Liver (tissue), 9 donors: ENCODE results near the gene AUH. TPM values are rescaled to one million over a fixed set of nuclear protein-coding genes. Genes with fewer than 3 reads are reported as not detected.

Source experiments
- DNase-seq: peaks from one replicate; pipeline ENCODE4 v3.0.0-alpha.2; 2017; ENCODE audit warnings: low spot score
- H3K27ac ChIP-seq, 2 donors: one replicate each; pipeline ENCODE4 v1.7.0; 2013; ENCODE audit warnings: inconsistent platforms in 2 of 2, low read length in 2 of 2, control low read depth in 1 of 2, low read depth in 1 of 2, mild to moderate bottlenecking in 1 of 2
- H3K27me3 ChIP-seq, 4 donors: one replicate each; pipeline versions ENCODE4 v1.6.1 to v1.7.0; 2013; ENCODE audit warnings: low read length in 3 of 4, inconsistent platforms in 1 of 4, mild to moderate bottlenecking in 1 of 4, moderate library complexity in 1 of 4; ENCODE audit not compliant: control insufficient read depth in 4 of 4, insufficient read depth in 4 of 4
- H3K36me3 ChIP-seq, 4 donors: one replicate each; pipeline versions ENCODE4 v1.6.1 to v1.7.0; 2013; ENCODE audit warnings: low read length in 3 of 4, mild to moderate bottlenecking in 3 of 4, low read depth in 1 of 4, moderate library complexity in 1 of 4; ENCODE audit not compliant: control insufficient read depth in 4 of 4, insufficient read depth in 3 of 4
- H3K4me1 ChIP-seq, 4 donors: one replicate each; pipeline versions ENCODE4 v1.6.1 to v1.7.0; 2013; ENCODE audit warnings: low read length in 3 of 4, mild to moderate bottlenecking in 3 of 4, moderate library complexity in 1 of 4; ENCODE audit not compliant: control insufficient read depth in 4 of 4, insufficient read depth in 4 of 4
- H3K4me3 ChIP-seq, 3 donors: one replicate each; pipeline versions ENCODE4 v1.6.1 to v1.7.0; 2013; ENCODE audit warnings: low read length in 3 of 3, control low read depth in 1 of 3, low read depth in 1 of 3, mild to moderate bottlenecking in 1 of 3
- H3K9ac ChIP-seq, 2 donors: one replicate each; pipeline ENCODE4 v1.7.0; 2013; ENCODE audit warnings: low read length in 2 of 2, mild to moderate bottlenecking in 2 of 2, moderate library complexity in 2 of 2, control low read depth in 1 of 2, low read depth in 1 of 2
- H3K9me3 ChIP-seq, 4 donors: one replicate each; pipeline versions ENCODE4 v1.6.1 to v1.7.0; 2013; ENCODE audit warnings: low read length in 3 of 4; ENCODE audit not compliant: control insufficient read depth in 4 of 4
- EGR1 ChIP-seq, 2 donors: IDR thresholded peaks; 2 replicates each; pipeline ENCODE4 v1.6.1; 2016 to 2018; ENCODE audit warnings: antibody characterized with exemption in 2 of 2, low read depth in 2 of 2
- FOXA1 ChIP-seq: IDR thresholded peaks from 2 replicates; pipeline ENCODE4 v1.6.1; 2016; ENCODE audit warnings: antibody characterized with exemption
- FOXA2 ChIP-seq: IDR thresholded peaks from 2 replicates; pipeline ENCODE4 v1.6.1; 2016; ENCODE audit warnings: antibody characterized with exemption
- GABPA ChIP-seq, 2 donors: IDR thresholded peaks in 1 of 2; conservative IDR thresholded peaks in 1 of 2; 2 replicates each; pipeline ENCODE4 v1.6.1; 2016; ENCODE audit warnings: antibody characterized with exemption in 2 of 2, mild to moderate bottlenecking in 1 of 2, moderate library complexity in 1 of 2
- HNF4A ChIP-seq, 2 donors: conservative IDR thresholded peaks; 2 replicates each; pipeline ENCODE4 v1.6.1; 2016; ENCODE audit warnings: antibody characterized with exemption in 2 of 2, mild to moderate bottlenecking in 2 of 2
- HNF4G ChIP-seq: IDR thresholded peaks from 2 replicates; pipeline ENCODE4 v1.6.1; 2016; ENCODE audit warnings: antibody characterized with exemption
- JUND ChIP-seq, 2 donors: IDR thresholded peaks; 2 replicates each; pipeline ENCODE4 v1.6.1; 2016; ENCODE audit warnings: antibody characterized with exemption in 2 of 2
- NR2F2 ChIP-seq: IDR thresholded peaks from 2 replicates; pipeline ENCODE4 v1.6.1; 2016; ENCODE audit warnings: antibody characterized with exemption
- RAD21 ChIP-seq, 2 donors: IDR thresholded peaks; 2 replicates each; pipeline ENCODE4 v1.6.1; 2016; ENCODE audit warnings: antibody characterized with exemption in 2 of 2, mild to moderate bottlenecking in 2 of 2
- RXRA ChIP-seq, 2 donors: IDR thresholded peaks; 2 replicates each; pipeline ENCODE4 v1.6.1; 2017 to 2018; ENCODE audit warnings: antibody characterized with exemption in 2 of 2, mild to moderate bottlenecking in 1 of 2
- SP1 ChIP-seq: IDR thresholded peaks from 2 replicates; pipeline ENCODE4 v1.6.1; 2018; ENCODE audit warnings: antibody characterized with exemption, mild to moderate bottlenecking
- TAF1 ChIP-seq: conservative IDR thresholded peaks from 2 replicates; pipeline ENCODE4 v1.6.1; 2016; ENCODE audit warnings: antibody characterized with exemption, mild to moderate bottlenecking
- YY1 ChIP-seq: IDR thresholded peaks from 2 replicates; pipeline ENCODE4 v1.6.1; 2016; ENCODE audit warnings: antibody characterized with exemption, mild to moderate bottlenecking
- WGBS: extraction: QIAGEN DNeasy Blood & Tissue Kit; methylation state at CpG from one replicate; pipeline ENCODE4 v1.1.7; 2013; 5-methylcytosine and 5-hydroxymethylcytosine counted together
- polyA plus RNA-seq, 2 donors: library from polyadenylated mRNA; stranded (reverse) in 1 of 2; unstranded in 1 of 2; fragments of 200-250 nt in 1 of 2; fragments of >200 nt in 1 of 2; fragmentation: Nextera tagmentation in 1 of 2; extraction: Ambion mirVana in 1 of 2; gene quantifications; one replicate each; pipeline versions ENCODE4 v1.2.1 to v1.2.3, GENCODE V29; 2013 to 2015
- total RNA-seq, 2 donors: library from RNA; depleted of rRNA; stranded (reverse); fragments of >200 nt; gene quantifications; one replicate each; pipeline ENCODE4 v1.2.3, GENCODE V29; 2014
- TF ChIP-seq, protein P1 (sequence below): IDR thresholded peaks from 2 replicates; pipeline ENCODE4 v1.6.1; 2016; ENCODE audit warnings: antibody characterized with exemption, mild to moderate bottlenecking
- TF ChIP-seq, protein P2 (sequence below): IDR thresholded peaks from 2 replicates; pipeline ENCODE4 v1.6.1; 2016; ENCODE audit warnings: antibody characterized with exemption
- TF ChIP-seq, protein P3 (sequence below): fragments of 150-350 bp; IDR thresholded peaks from 2 replicates; pipeline ENCODE4 v1.5.1; 2017; ENCODE audit warnings: improper control_type of control experiment, low read depth, low read length; ENCODE audit not compliant: missing input control
- TF ChIP-seq, protein P4 (sequence below): IDR thresholded peaks from 2 replicates; pipeline ENCODE4 v1.6.1; 2016; ENCODE audit warnings: antibody characterized with exemption
- TF ChIP-seq, protein P5 (sequence below): IDR thresholded peaks from 2 replicates; pipeline ENCODE4 v1.6.1; 2016; ENCODE audit warnings: antibody characterized with exemption
- donor health status: healthy.
- donor health status: healthy.
- donor health status: healthy.
- donor health status: healthy.
- donor health status: healthy.

AUH gene
- total and polyA plus RNA-seq, 4 donors, result 12.1 to 30.0 (median 24.9) TPM

DNA sequence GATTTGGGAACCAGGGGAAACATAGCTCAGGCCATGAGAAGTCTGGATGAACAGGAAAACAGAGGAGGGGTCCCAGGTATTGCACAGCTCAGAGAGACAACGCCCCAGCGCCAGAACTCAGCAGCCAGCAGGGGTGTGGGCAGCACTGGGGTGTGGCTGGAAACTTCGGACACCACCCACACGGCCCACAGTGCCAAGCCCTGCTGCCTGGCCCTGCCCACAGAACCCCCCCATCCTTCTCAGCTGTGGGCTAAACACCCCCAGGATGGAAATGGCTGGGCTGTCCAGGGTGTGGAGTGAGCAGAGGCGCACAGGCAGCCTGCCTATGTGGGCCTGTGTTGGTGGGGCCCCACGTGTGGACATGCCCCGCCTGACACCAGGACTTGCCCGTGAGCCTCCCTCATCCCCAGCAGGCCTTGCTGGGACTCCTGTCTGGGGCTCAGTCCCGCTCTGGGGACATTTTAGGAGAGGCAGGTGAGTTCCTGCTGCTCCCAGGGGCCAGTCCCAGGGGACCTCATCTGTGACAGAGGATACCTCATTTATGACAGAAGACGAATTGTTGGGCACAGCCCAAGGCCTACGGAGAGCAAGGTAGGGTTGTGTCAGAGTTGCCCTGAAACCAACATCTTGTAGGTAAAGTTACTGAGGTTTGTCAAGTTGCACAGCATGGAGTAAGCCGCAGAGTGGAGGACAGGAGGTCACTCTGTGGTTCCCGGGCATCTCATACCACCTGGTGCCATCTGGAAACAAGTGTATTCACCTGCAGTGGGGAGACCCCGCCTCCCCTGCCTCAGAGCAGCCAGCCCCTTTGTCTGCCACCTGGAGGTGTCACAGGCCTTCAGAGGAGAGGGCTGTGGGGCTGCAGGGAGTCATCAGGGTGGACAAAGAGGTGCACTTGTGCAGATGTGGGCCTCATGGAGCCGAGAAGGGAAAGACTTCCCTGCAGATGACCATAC, 183.2 kb downstream of the AUH start:
- H3K4me1 ChIP-seq, result no peaks in the 10 kb centered on the region
- no peak for DNase-seq
- H3K9ac ChIP-seq, result no peak overlapping the region
- H3K27ac ChIP-seq, result no peak overlapping the region
- 88% methylated on average over 15 of the region's 15 CpGs for WGBS
- H3K27me3 ChIP-seq, result no peaks in the 10 kb centered on the region
- H3K9me3 ChIP-seq, result no peaks in the 10 kb centered on the region
- no peak overlapping the region for H3K4me3 ChIP-seq
- H3K36me3 ChIP-seq, result no peaks in the 10 kb centered on the region
- TF ChIP-seq FOXA2, result no peak
- TF ChIP-seq YY1, result no peak
- TF ChIP-seq TAF1, result no peak
- TF ChIP-seq, protein P1, sequence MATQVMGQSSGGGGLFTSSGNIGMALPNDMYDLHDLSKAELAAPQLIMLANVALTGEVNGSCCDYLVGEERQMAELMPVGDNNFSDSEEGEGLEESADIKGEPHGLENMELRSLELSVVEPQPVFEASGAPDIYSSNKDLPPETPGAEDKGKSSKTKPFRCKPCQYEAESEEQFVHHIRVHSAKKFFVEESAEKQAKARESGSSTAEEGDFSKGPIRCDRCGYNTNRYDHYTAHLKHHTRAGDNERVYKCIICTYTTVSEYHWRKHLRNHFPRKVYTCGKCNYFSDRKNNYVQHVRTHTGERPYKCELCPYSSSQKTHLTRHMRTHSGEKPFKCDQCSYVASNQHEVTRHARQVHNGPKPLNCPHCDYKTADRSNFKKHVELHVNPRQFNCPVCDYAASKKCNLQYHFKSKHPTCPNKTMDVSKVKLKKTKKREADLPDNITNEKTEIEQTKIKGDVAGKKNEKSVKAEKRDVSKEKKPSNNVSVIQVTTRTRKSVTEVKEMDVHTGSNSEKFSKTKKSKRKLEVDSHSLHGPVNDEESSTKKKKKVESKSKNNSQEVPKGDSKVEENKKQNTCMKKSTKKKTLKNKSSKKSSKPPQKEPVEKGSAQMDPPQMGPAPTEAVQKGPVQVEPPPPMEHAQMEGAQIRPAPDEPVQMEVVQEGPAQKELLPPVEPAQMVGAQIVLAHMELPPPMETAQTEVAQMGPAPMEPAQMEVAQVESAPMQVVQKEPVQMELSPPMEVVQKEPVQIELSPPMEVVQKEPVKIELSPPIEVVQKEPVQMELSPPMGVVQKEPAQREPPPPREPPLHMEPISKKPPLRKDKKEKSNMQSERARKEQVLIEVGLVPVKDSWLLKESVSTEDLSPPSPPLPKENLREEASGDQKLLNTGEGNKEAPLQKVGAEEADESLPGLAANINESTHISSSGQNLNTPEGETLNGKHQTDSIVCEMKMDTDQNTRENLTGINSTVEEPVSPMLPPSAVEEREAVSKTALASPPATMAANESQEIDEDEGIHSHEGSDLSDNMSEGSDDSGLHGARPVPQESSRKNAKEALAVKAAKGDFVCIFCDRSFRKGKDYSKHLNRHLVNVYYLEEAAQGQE, result no peak
- no peak for TF ChIP-seq NR2F2
- TF ChIP-seq, protein P2, sequence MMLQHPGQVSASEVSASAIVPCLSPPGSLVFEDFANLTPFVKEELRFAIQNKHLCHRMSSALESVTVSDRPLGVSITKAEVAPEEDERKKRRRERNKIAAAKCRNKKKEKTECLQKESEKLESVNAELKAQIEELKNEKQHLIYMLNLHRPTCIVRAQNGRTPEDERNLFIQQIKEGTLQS, result no peak
- no peak for TF ChIP-seq HNF4A (conservative IDR thresholded peaks at IDR 0.05)
- no peak for TF ChIP-seq JUND (IDR thresholded peaks at IDR 0.05)
- TF ChIP-seq SP1, result no peak
- TF ChIP-seq GABPA (IDR thresholded peaks at IDR 0.05 in 1 of 2, conservative IDR thresholded peaks at IDR 0.05 in 1 of 2), result no peak
- no peak for TF ChIP-seq HNF4G
- TF ChIP-seq FOXA1, result no peak
- no peak for TF ChIP-seq RXRA (IDR thresholded peaks at IDR 0.05)
- no peak for TF ChIP-seq RAD21 (IDR thresholded peaks at IDR 0.05)
- TF ChIP-seq, protein P3, sequence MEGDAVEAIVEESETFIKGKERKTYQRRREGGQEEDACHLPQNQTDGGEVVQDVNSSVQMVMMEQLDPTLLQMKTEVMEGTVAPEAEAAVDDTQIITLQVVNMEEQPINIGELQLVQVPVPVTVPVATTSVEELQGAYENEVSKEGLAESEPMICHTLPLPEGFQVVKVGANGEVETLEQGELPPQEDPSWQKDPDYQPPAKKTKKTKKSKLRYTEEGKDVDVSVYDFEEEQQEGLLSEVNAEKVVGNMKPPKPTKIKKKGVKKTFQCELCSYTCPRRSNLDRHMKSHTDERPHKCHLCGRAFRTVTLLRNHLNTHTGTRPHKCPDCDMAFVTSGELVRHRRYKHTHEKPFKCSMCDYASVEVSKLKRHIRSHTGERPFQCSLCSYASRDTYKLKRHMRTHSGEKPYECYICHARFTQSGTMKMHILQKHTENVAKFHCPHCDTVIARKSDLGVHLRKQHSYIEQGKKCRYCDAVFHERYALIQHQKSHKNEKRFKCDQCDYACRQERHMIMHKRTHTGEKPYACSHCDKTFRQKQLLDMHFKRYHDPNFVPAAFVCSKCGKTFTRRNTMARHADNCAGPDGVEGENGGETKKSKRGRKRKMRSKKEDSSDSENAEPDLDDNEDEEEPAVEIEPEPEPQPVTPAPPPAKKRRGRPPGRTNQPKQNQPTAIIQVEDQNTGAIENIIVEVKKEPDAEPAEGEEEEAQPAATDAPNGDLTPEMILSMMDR, result no peak
- no peak for TF ChIP-seq EGR1 (IDR thresholded peaks at IDR 0.05; ENCODE audit: low read depth in 2 of 2)
- TF ChIP-seq, protein P4, sequence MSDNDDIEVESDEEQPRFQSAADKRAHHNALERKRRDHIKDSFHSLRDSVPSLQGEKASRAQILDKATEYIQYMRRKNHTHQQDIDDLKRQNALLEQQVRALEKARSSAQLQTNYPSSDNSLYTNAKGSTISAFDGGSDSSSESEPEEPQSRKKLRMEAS, result no peak
- TF ChIP-seq, protein P5, sequence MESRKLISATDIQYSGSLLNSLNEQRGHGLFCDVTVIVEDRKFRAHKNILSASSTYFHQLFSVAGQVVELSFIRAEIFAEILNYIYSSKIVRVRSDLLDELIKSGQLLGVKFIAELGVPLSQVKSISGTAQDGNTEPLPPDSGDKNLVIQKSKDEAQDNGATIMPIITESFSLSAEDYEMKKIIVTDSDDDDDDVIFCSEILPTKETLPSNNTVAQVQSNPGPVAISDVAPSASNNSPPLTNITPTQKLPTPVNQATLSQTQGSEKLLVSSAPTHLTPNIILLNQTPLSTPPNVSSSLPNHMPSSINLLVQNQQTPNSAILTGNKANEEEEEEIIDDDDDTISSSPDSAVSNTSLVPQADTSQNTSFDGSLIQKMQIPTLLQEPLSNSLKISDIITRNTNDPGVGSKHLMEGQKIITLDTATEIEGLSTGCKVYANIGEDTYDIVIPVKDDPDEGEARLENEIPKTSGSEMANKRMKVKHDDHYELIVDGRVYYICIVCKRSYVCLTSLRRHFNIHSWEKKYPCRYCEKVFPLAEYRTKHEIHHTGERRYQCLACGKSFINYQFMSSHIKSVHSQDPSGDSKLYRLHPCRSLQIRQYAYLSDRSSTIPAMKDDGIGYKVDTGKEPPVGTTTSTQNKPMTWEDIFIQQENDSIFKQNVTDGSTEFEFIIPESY, result no peak
